HepG2 (cell line): ENCODE measurements around the gene BBS9. TPM values are rescaled to one million over a fixed set of nuclear protein-coding genes. Genes with fewer than 3 reads are reported as not detected.
"Not testable (repeated sequence)": the region's sequence is repeated elsewhere in the genome, so short reads cannot be mapped to it uniquely, and the experiment has no call there.

Source experiments
- ATAC-seq: fragments of 200-7000 bp; cut with Tn5 transposase; 3 replicates; pipeline ENCODE4 v1.9.1; 2020; ENCODE audit warnings: mild to moderate bottlenecking, moderate library complexity
- BruUV-seq: library from RNA; stranded (reverse); fragments of 400-500 nt; replicated peaks from 2 replicates; lab custom pipeline; 2021; lab: Mats Ljungman, UMichigan
- CTCF ChIA-PET: fragments of 300-600 bp; formaldehyde crosslinking; extraction: SDS; loops from one replicate; lab custom pipeline; 2021; ENCODE audit warnings: low total read pairs, inconsistent platforms, low intra/inter-chr PET ratio; lab: Yijun Ruan, JAX
- POLR2A ChIA-PET: fragments of 350-600 bp; sonication (Branson Sonifier 250); formaldehyde crosslinking; loops from one replicate; lab custom pipeline; 2020; ENCODE audit warnings: antibody characterized with exemption, inconsistent platforms; lab: Yijun Ruan, JAX
- DNase-seq: peaks from one replicate; pipeline ENCODE4 v3.0.0-alpha.2; 2015; ENCODE audit warnings: low spot score
- FAIRE-seq: peaks from 3 replicates; lab custom pipeline; 2011; peaks lifted over from hg19 to GRCh38; lab: Jason Lieb, UNC
- H2AFZ ChIP-seq: one replicate; pipeline ENCODE4 v1.6.1; 2011; ENCODE audit warnings: low read length, inconsistent platforms
- H3K27ac ChIP-seq: fragments of 300-600 bp; 3 replicates; pipeline ENCODE4 v1.8.0; 2011; ENCODE audit warnings: mixed run types, mild to moderate bottlenecking, mixed read lengths, low read length, inconsistent platforms; ENCODE audit not compliant: insufficient read depth; ENCODE audit errors: extremely low read length
- H3K27me3 ChIP-seq, 2 experiments: fragments of 200-600 bp in 1 of 2; 2 replicates in 1 of 2; 3 replicates in 1 of 2; pipeline versions ENCODE4 v1.6.0 to v1.8.0; 2011; ENCODE audit warnings: low read length in 2 of 2, mild to moderate bottlenecking in 2 of 2, moderate library complexity in 2 of 2, inconsistent platforms in 1 of 2; ENCODE audit not compliant: insufficient read depth in 2 of 2, control insufficient read depth in 1 of 2
- H3K36me3 ChIP-seq, 2 experiments: fragments of 200-600 bp in 1 of 2; replicated peaks in 1 of 2; 2 replicates in 1 of 2; 3 replicates in 1 of 2; pipeline versions ENCODE4 v1.5.1 to v1.8.0; 2011; ENCODE audit warnings: low read length in 2 of 2, inconsistent platforms in 1 of 2; ENCODE audit not compliant: insufficient read depth in 2 of 2, control insufficient read depth in 1 of 2
- H3K4me1 ChIP-seq: 2 replicates; pipeline ENCODE4 v1.5.1; 2012; ENCODE audit warnings: low read length, inconsistent platforms; ENCODE audit not compliant: insufficient read depth
- H3K4me2 ChIP-seq: 2 replicates; pipeline ENCODE4 v1.6.0; 2011; ENCODE audit warnings: low read depth, low read length, inconsistent platforms
- H3K4me3 ChIP-seq, 3 experiments: fragments of 200-600 bp in 1 of 3; sonication (generic), shearing (Covaris generic) in 1 of 3; replicated peaks in 1 of 3; 2 replicates each; pipeline ENCODE4 v1.5.1; 2011 to 2016; ENCODE audit warnings: low read length in 3 of 3, inconsistent platforms in 2 of 3, low read depth in 2 of 3, mild to moderate bottlenecking in 2 of 3, control low read depth in 1 of 3, mixed read lengths in 1 of 3; ENCODE audit not compliant: insufficient read depth in 1 of 3
- H3K79me2 ChIP-seq: one replicate; pipeline ENCODE4 v1.6.1; 2011; ENCODE audit warnings: low read length, inconsistent platforms; ENCODE audit not compliant: insufficient read depth
- H3K9ac ChIP-seq: 2 replicates; pipeline ENCODE4 v1.6.0; 2011; ENCODE audit warnings: mild to moderate bottlenecking, low read depth, low read length, inconsistent platforms; ENCODE audit not compliant: insufficient read depth
- H3K9me3 ChIP-seq: 2 replicates; pipeline ENCODE4 v1.5.1; 2012; ENCODE audit warnings: mild to moderate bottlenecking, low read length
- H4K20me1 ChIP-seq: 2 replicates; pipeline ENCODE4 v1.6.0; 2011; ENCODE audit warnings: inconsistent platforms, mild to moderate bottlenecking, low read length, moderate library complexity; ENCODE audit not compliant: insufficient read depth
- GPN1 ChIP-seq: sonication (generic); formaldehyde crosslinking; IDR thresholded peaks from 2 replicates; pipeline ENCODE4 v1.5.1; 2020; ENCODE audit warnings: missing genetic modification reagents, borderline replicate concordance
- MZF1 ChIP-seq: sonication (generic); formaldehyde crosslinking; IDR thresholded peaks from 2 replicates; pipeline ENCODE4 v1.8.1; 2023; ENCODE audit warnings: mild to moderate bottlenecking, missing genetic modification reagents, borderline replicate concordance
- ZNF446 ChIP-seq: sonication (generic); formaldehyde crosslinking; IDR thresholded peaks from 2 replicates; pipeline ENCODE4 v1.5.0; 2020; ENCODE audit warnings: mild to moderate bottlenecking, missing genetic modification reagents
- WGBS: methylation state at CpG from one replicate; pipeline ENCODE4 v1.1.6; 2017; ENCODE audit warnings: low lambda C conversion rate; 5-methylcytosine and 5-hydroxymethylcytosine counted together
- in situ Hi-C: cut with HindIII; loops from 2 replicates; pipeline ENCODE4 v1.10.0; 2017; ENCODE audit warnings: low pct_unique_long_range_greater_than_20kb; ENCODE audit not compliant: extremely low pct_ligation_motif_present
- intact Hi-C: fragments of 100-400 bp; cut with micrococcal nuclease; formaldehyde crosslinking; loops from one replicate; pipeline ENCODE4 v1.10.0; 2022; ENCODE audit not compliant: unreplicated experiment
- polyA plus RNA-seq, 8 experiments: library from polyadenylated mRNA; depleted of rRNA in 3 of 8; stranded (reverse) in 7 of 8; unstranded in 1 of 8; fragments of >200 nt; fragmentation: Illumina TruSeq in 4 of 8; extraction: Trizol in 4 of 8; gene quantifications; 2 replicates each; pipeline versions ENCODE4 v1.2.1 to v1.2.3, GENCODE V29; 2011 to 2016; ENCODE audit warnings: low read depth in 4 of 8, missing spikeins in 1 of 8, mixed read lengths in 1 of 8; ENCODE audit not compliant: insufficient read depth in 1 of 8
- total RNA-seq, 5 experiments: library from RNA; depleted of rRNA; stranded (reverse); fragments of >200 nt; fragmentation: Illumina TruSeq; extraction: Trizol; gene quantifications; 2 replicates each; pipeline ENCODE4 v1.2.3, GENCODE V29; 2016; ENCODE audit warnings: low read depth in 1 of 5
- TF ChIP-seq, protein P1 (sequence below): sonication (generic); formaldehyde crosslinking; IDR thresholded peaks from 2 replicates; pipeline ENCODE4 v1.5.1; 2020; ENCODE audit warnings: mild to moderate bottlenecking, missing genetic modification reagents, moderate library complexity

The BBS9 gene
- total and polyA plus RNA-seq, 2 of the 13 experiments (the other 11 are each of a cell fraction or from before 2014, with no cell fraction given) = 5.1 to 7.8 TPM

DNA sequence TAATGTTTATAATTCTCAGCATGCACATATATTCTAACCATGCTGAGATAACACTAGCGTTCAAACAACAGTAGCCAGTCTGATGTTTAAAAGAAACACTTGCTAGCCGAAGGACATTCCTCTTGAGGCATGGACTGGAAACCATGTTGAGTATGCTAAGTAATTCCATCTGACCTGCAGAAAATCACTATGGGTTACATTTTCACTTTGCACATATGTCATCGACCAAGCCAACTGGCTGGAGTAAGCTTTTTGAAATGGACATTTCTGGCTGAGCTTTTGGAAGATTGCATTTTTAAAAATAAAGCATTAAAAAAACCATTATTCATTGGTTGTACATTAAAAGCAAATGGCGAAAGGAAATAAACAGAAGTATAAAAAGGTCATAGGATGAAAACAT is 88.2 kb downstream of the BBS9 start (continued):
- no peak for TF ChIP-seq ZNF446 (CRISPR knock-in tag)
- no peak for TF ChIP-seq MZF1 (CRISPR knock-in tag)
- TF ChIP-seq GPN1 (CRISPR knock-in tag) = no peak
- TF ChIP-seq, all 625 proteins: peak for 0

DNA sequence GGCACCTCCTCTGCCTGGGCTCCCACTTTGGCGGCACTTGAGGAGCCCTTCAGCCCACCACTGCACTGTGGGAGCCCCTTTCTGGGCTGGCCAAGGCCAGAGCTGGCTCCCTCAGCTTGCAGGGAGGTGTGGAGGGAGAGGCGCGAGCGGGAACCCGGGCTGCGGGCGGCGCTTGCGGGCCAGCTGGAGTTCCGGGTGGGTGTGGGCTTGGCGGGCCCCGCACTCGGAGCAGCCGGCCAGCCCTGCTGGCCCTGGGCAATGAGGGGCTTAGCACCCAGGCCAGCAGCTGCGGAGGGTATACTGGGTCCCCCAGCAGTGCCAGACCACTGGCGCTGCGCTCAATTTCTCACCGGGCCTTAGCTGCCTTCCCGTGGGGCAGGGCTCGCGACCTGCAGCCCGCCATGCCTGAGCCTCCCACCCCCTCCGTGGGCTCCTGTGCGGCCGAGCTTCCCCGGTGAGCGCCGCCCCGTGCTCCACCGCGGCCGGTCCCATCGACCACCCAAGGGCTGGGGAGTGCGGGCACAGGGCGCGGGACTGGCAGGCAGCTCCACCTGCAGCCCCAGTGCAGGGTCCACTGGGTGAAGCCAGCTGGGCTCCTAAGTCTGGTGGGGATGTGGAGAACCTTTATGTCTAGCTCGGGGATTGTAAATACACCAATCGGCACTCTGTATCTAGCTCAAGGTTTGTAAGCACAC is 89.6 kb downstream of the BBS9 start:
- Histone ChIP-seq H3K27ac (peak overlapping the region; percentile 26), H3K4me1 (peaks cover 67% of the 10 kb centered on the region)
- H3K27me3 ChIP-seq, FAIRE-seq, in situ Hi-C loops, POLR2A ChIA-PET, H3K9me3 ChIP-seq, ATAC-seq, H2AFZ ChIP-seq, H3K79me2 ChIP-seq, H3K36me3 ChIP-seq, DNase-seq, CTCF ChIA-PET, H4K20me1 ChIP-seq, H3K9ac ChIP-seq, BruUV-seq, H3K4me2 ChIP-seq, H3K4me3 ChIP-seq: not testable (repeated sequence)
- WGBS = 91% methylated on average over 16 of the region's 38 CpGs
- intact Hi-C loops = loop anchor here (10.0 kb wide), 1 partner anchor 724 kb away; the partner anchor contains the start of genes AVL9 and LSM5
- TF ChIP-seq, protein P1, sequence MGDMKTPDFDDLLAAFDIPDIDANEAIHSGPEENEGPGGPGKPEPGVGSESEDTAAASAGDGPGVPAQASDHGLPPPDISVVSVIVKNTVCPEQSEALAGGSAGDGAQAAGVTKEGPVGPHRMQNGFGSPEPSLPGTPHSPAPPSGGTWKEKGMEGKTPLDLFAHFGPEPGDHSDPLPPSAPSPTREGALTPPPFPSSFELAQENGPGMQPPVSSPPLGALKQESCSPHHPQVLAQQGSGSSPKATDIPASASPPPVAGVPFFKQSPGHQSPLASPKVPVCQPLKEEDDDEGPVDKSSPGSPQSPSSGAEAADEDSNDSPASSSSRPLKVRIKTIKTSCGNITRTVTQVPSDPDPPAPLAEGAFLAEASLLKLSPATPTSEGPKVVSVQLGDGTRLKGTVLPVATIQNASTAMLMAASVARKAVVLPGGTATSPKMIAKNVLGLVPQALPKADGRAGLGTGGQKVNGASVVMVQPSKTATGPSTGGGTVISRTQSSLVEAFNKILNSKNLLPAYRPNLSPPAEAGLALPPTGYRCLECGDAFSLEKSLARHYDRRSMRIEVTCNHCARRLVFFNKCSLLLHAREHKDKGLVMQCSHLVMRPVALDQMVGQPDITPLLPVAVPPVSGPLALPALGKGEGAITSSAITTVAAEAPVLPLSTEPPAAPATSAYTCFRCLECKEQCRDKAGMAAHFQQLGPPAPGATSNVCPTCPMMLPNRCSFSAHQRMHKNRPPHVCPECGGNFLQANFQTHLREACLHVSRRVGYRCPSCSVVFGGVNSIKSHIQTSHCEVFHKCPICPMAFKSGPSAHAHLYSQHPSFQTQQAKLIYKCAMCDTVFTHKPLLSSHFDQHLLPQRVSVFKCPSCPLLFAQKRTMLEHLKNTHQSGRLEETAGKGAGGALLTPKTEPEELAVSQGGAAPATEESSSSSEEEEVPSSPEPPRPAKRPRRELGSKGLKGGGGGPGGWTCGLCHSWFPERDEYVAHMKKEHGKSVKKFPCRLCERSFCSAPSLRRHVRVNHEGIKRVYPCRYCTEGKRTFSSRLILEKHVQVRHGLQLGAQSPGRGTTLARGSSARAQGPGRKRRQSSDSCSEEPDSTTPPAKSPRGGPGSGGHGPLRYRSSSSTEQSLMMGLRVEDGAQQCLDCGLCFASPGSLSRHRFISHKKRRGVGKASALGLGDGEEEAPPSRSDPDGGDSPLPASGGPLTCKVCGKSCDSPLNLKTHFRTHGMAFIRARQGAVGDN = peak; percentile 16; the same call in 1 of the 2 replicates
